AG04450 (cell line): ENCODE results near the gene RARS1. TPM values are rescaled to one million over a fixed set of nuclear protein-coding genes. Genes with fewer than 3 reads are reported as not detected.
A peak's percentile ranks its signal among the peaks of the same experiment; 100 is the strongest.

Experiments
- CTCF ChIA-PET: fragments of 300-600, 350-600 bp; formaldehyde crosslinking; extraction: SDS; loops from one replicate; lab custom pipeline; 2022; ENCODE audit warnings: antibody characterized with exemption, inconsistent platforms; lab: Charles Lee
- POLR2A ChIA-PET: fragments of 350-600 bp; formaldehyde crosslinking; extraction: SDS; loops from one replicate; lab custom pipeline; 2021; ENCODE audit warnings: antibody characterized with exemption, inconsistent platforms; lab: Yijun Ruan, JAX
- DNase-seq: peaks from one replicate; pipeline ENCODE4 v3.0.0-alpha.2; 2011; ENCODE audit warnings: low read depth, low spot score
- H3K27ac ChIP-seq: one replicate; pipeline ENCODE4 v1.5.1; 2012; ENCODE audit warnings: low read depth, low read length, control low read depth
- H3K27me3 ChIP-seq: one replicate; pipeline ENCODE4 v1.6.0; 2012; ENCODE audit warnings: low read length; ENCODE audit not compliant: control insufficient read depth, insufficient read depth
- H3K4me3 ChIP-seq: 2 replicates; pipeline ENCODE4 v1.5.1; 2011; ENCODE audit warnings: mild to moderate bottlenecking, low read depth, low read length, control low read depth
- H3K9me3 ChIP-seq: 2 replicates; pipeline ENCODE4 v1.5.1; 2012; ENCODE audit warnings: low read length; ENCODE audit not compliant: control insufficient read depth, insufficient read depth
- CTCF ChIP-seq: IDR thresholded peaks from 2 replicates; pipeline ENCODE4 v1.5.1; 2011; ENCODE audit warnings: low read depth, low read length, control low read depth, inconsistent platforms
- polyA plus RNA-seq: library from polyadenylated mRNA; depleted of rRNA; stranded (reverse); fragments of >200 nt; gene quantifications from 2 replicates; pipeline ENCODE4 v1.2.3, GENCODE V29; 2011

RARS1 gene
- polyA plus RNA-seq, 1 experiment = 147 TPM

DNA sequence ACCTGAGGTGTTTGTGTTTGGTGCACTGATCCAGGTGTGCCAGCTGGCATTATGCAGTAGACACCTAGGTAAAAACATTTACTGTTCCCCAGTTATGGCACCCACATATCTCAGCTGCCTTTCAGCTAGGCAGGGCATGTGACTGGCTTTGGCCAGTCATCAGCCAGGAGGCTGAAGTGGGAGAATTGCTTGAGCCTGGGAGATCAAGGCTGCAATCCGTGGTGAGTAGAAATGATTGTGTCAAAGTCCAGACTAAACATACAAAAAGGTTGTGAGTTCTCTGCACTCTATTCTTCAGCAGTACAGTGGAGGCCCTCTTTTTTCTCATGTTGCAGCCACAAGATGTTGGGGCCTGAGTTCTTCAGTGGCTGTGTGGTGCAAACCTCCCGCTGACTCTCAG is 39.6 kb downstream of the RARS1 start:
- Histone ChIP-seq H3K27ac (no peak overlapping the region), H3K9me3 (peaks cover 10% of the 10 kb centered on the region), H3K4me3 (no peak overlapping the region), H3K27me3 (peaks cover 21% of the 10 kb centered on the region)
- TF ChIP-seq CTCF = no peak
- ChIA-PET POLR2A (no interaction called here), CTCF (no interaction called here)
- DNase-seq = no peak

DNA sequence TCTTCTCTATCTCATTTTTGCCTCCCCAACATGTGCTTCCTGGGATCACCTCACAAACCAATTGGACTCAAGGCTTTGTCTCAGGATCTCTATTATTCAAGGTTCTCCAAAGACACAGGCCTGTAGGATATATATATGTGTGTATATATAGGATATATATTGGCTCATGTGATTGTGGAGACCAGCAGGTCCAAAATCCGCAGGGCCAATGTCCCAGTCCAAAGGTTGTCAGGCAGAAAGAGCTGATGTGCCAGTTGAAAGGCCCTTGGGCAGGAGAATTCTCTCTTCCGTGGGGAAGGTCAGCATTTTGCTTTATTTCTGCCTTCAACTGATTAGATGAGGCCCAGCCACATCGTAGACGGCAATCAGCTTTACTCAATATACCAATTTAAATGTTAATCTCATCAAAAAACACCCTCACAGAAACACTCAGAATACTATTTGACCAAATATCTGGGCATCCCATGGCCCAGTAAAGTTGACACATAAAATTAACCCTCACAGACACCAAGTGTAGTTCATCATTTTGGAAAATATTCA is 41.6 kb downstream of the RARS1 start:
- Histone ChIP-seq H3K27ac (no peak overlapping the region), H3K9me3 (peaks cover 10% of the 10 kb centered on the region), H3K27me3 (peaks cover 21% of the 10 kb centered on the region), H3K4me3 (no peak overlapping the region)
- POLR2A ChIA-PET = no interaction called here
- DNase-seq = no peak
- CTCF ChIA-PET = no interaction called here
- no peak for TF ChIP-seq CTCF

DNA sequence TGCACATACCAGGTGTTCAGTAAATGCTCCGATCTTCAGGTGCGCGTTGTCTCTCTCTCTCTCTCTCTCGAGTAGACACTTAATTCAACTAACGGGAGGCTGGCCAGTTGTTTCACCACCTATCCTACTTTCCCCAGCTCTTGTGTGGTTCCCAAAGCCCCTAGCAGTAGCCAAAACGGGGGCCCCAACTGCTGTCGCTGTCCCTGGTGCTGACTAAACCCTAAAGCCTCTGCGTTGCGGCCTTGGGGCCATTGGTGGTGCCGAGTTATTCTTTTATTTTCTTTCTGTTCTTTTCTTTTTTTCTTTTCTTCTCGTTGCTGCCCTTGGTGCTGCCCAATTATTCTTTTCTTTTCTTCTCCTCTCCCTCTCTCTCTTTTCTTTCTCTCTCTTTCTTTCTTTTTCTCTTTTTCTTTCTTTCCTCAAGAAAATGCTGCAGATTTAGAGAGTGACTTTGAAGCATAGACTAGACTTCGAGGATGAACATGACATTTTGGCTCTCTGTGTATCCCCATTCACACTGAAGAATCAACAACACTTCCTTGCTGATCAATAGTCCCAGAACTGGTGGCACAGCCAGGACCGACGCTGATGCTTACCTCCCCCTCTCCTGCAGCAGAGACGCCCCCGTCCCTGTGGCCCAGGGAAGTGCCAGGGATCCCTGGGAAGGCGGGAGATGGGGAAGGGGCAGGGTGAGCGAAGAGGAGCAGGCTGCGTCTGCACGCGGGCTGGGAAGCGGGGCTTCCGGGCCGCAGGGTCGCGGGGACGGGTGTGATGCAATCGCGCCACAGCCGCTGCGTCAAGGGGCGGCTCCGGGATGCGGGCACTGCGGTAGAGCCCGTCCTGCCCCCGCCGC is 42.5 kb downstream of the RARS1 start, which contains the start of gene FBLL1:
TSS of gene FBLL1 (plus strand) at position 785 of the 853 bp plus-strand sequence. CDS start 200 bp downstream, outside the sequence.
- no peak within 1 kb of the TSS for H3K27ac ChIP-seq
- peak within 1 kb of the TSS; percentile 50 for H3K4me3 ChIP-seq
- DNase-seq = no peak
- H3K9me3 ChIP-seq = peaks cover 10% of the 10 kb centered on the region
- TF ChIP-seq CTCF = no peak
- peaks cover 24% of the 10 kb centered on the region for H3K27me3 ChIP-seq
- POLR2A ChIA-PET = no interaction called here
- CTCF ChIA-PET = no interaction called here

- DNase-seq = no peak
- CTCF ChIA-PET = no interaction called here
- H3K4me3 ChIP-seq = peak overlapping the region; percentile 50
- no peak overlapping the region for H3K27ac ChIP-seq
- TF ChIP-seq CTCF = no peak
- H3K9me3 ChIP-seq = peaks cover 10% of the 10 kb centered on the region
- peaks cover 24% of the 10 kb centered on the region for H3K27me3 ChIP-seq
- POLR2A ChIA-PET = no interaction called here
Measured at GRCh38 chr5:168529374-168530234, 43.3 kb downstream of the RARS1 start.
